GM23338 (cell line): ENCODE data around the gene RALBP1. TPM values are rescaled to one million over a fixed set of nuclear protein-coding genes. Genes with fewer than 3 reads are reported as not detected.

Experiments
- ATAC-seq: fragments of 200-7000 bp; cut with Tn5 transposase; 3 replicates; pipeline ENCODE4 v1.9.1; 2020
- DNase-seq: peaks from one replicate; pipeline ENCODE4 v3.0.0-alpha.2; 2015; ENCODE audit warnings: low spot score
- H2AFZ ChIP-seq: fragments of 200-600 bp; sonication (generic); 2 replicates; pipeline ENCODE4 v1.8.0; 2016; ENCODE audit warnings: antibody characterized with exemption, mild to moderate bottlenecking, moderate library complexity
- H3F3A ChIP-seq: fragments of 200-600 bp; sonication (generic); replicated peaks from 2 replicates; pipeline ENCODE4 v1.8.0; 2017; ENCODE audit warnings: antibody characterized with exemption, mixed run types, low read depth
- H3K27ac ChIP-seq: fragments of 200-600 bp; sonication (generic); 2 replicates; pipeline ENCODE4 v1.6.1; 2016; ENCODE audit warnings: low read depth
- H3K27me3 ChIP-seq: fragments of 200-600 bp; sonication (generic); 2 replicates; pipeline ENCODE4 v1.8.0; 2016; ENCODE audit warnings: mild to moderate bottlenecking, mixed run types, moderate library complexity; ENCODE audit not compliant: insufficient read depth
- H3K36me3 ChIP-seq: fragments of 200-600 bp; sonication (generic); 2 replicates; pipeline ENCODE4 v1.8.0; 2016; ENCODE audit warnings: mild to moderate bottlenecking; ENCODE audit not compliant: insufficient read depth
- H3K4me1 ChIP-seq: fragments of 200-600 bp; sonication (generic); 2 replicates; pipeline ENCODE4 v1.8.0; 2016; ENCODE audit warnings: mild to moderate bottlenecking, moderate library complexity; ENCODE audit not compliant: insufficient read depth
- H3K4me2 ChIP-seq: fragments of 200-600 bp; sonication (generic); 2 replicates; pipeline ENCODE4 v1.7.1; 2017; ENCODE audit warnings: mixed run types
- H3K4me3 ChIP-seq: fragments of 200-600 bp; sonication (generic); 2 replicates; pipeline ENCODE4 v1.6.1; 2016; ENCODE audit warnings: mixed run types
- H3K79me2 ChIP-seq: fragments of 200-600 bp; sonication (generic); replicated peaks from 2 replicates; pipeline ENCODE4 v1.8.0; 2017; ENCODE audit warnings: mild to moderate bottlenecking; ENCODE audit not compliant: insufficient read depth
- H3K9me2 ChIP-seq: fragments of 200-600 bp; sonication (generic); 2 replicates; pipeline ENCODE4 v1.8.0; 2017; ENCODE audit not compliant: insufficient read depth
- H4K20me1 ChIP-seq: fragments of 200-600 bp; sonication (generic); replicated peaks from 2 replicates; pipeline ENCODE4 v1.8.0; 2017; ENCODE audit warnings: mild to moderate bottlenecking; ENCODE audit not compliant: insufficient read depth
- H3K27ac Mint-ChIP-seq: 2 replicates; pipeline ENCODE4 v1.8.0; 2020; ENCODE audit warnings: inconsistent platforms, mild to moderate bottlenecking, moderate library complexity, mixed read lengths
- H3K27me3 Mint-ChIP-seq: 3 replicates; pipeline ENCODE4 v1.8.0; 2022; ENCODE audit warnings: low read depth, mild to moderate bottlenecking, moderate library complexity, mixed read lengths, inconsistent platforms; ENCODE audit not compliant: insufficient read depth, poor library complexity
- H3K36me3 Mint-ChIP-seq: 3 replicates; pipeline ENCODE4 v1.8.0; 2021; ENCODE audit warnings: low read depth, mild to moderate bottlenecking, inconsistent platforms, moderate library complexity, mixed read lengths
- H3K4me1 Mint-ChIP-seq: 3 replicates; pipeline ENCODE4 v1.8.0; 2020; ENCODE audit warnings: mild to moderate bottlenecking, inconsistent platforms, mixed read lengths
- H3K4me3 Mint-ChIP-seq: 3 replicates; pipeline ENCODE4 v1.8.0; 2021; ENCODE audit warnings: moderate library complexity, mild to moderate bottlenecking, inconsistent platforms, mixed read lengths
- H3K9me3 Mint-ChIP-seq: 3 replicates; pipeline ENCODE4 v1.8.0; 2020; ENCODE audit warnings: moderate library complexity, mild to moderate bottlenecking, inconsistent platforms, mixed read lengths
- CTCF ChIP-seq, 2 experiments: fragments of 200-600 bp in 1 of 2; sonication (generic) in 1 of 2; conservative IDR thresholded peaks; 2 replicates each; pipeline versions ENCODE4 v1.5.1 to v1.6.1; 2016 to 2017; ENCODE audit warnings: antibody characterized with exemption in 2 of 2, low read depth in 2 of 2, mild to moderate bottlenecking in 2 of 2, moderate library complexity in 1 of 2
- ETS1 ChIP-seq: IDR thresholded peaks from 2 replicates; pipeline ENCODE4 v1.6.1; 2016; ENCODE audit warnings: antibody characterized with exemption
- EZH2 ChIP-seq: fragments of 200-600 bp; sonication (generic); IDR thresholded peaks from one replicate; pipeline ENCODE4 v1.8.0; 2017; ENCODE audit warnings: antibody characterized with exemption, mild to moderate bottlenecking, low read depth; ENCODE audit not compliant: unreplicated experiment
- JUNB ChIP-seq: IDR thresholded peaks from one replicate; pipeline ENCODE4 v1.6.1; 2016; ENCODE audit warnings: antibody characterized with exemption; ENCODE audit not compliant: unreplicated experiment
- NANOG ChIP-seq: IDR thresholded peaks from 2 replicates; pipeline ENCODE4 v1.6.1; 2016; ENCODE audit warnings: antibody characterized with exemption, borderline replicate concordance
- POLR2AphosphoS5 ChIP-seq: IDR thresholded peaks from 2 replicates; pipeline ENCODE4 v1.6.1; 2016; ENCODE audit warnings: antibody characterized with exemption, low read depth
- REST ChIP-seq: IDR thresholded peaks from one replicate; pipeline ENCODE4 v1.6.1; 2018; ENCODE audit warnings: antibody characterized with exemption; ENCODE audit not compliant: unreplicated experiment
- STAT1 ChIP-seq: IDR thresholded peaks from one replicate; pipeline ENCODE4 v1.6.1; 2016; ENCODE audit warnings: antibody characterized with exemption; ENCODE audit not compliant: unreplicated experiment
- ZNF114 ChIP-seq: fragments of 250-450 bp; sonication (Bioruptor Pico); IDR thresholded peaks from 2 replicates; pipeline ENCODE4 v1.5.0; 2020; ENCODE audit warnings: mild to moderate bottlenecking, moderate library complexity
- polyA plus RNA-seq: library from polyadenylated mRNA; unstranded; fragments of >200 nt; fragmentation: Nextera tagmentation; extraction: Ambion mirVana; gene quantifications from 2 replicates; pipeline ENCODE4 v1.2.1, GENCODE V29; 2016
- total RNA-seq: library from RNA; depleted of rRNA; stranded (reverse); fragments of >200 nt; shearing (Covaris generic); gene quantifications from 2 replicates; pipeline ENCODE4 v1.2.3, GENCODE V29; 2014

Gene RALBP1
- total and polyA plus RNA-seq, 2 experiments from 2014 or later: 80.9 to 103 TPM

GRCh38 chr18:9468998-9469397, 6.3 kb upstream of the RALBP1 start:
- H3K9me2 ChIP-seq: no peaks in the 10 kb centered on the region
- no peak for TF ChIP-seq JUNB
- TF ChIP-seq CTCF (conservative IDR thresholded peaks at IDR 0.05; ENCODE audit: low read depth in 2 of 2): no peak
- TF ChIP-seq POLR2AphosphoS5: no peak
- no peak for TF ChIP-seq STAT1
- TF ChIP-seq ETS1: no peak
- no peak for TF ChIP-seq ZNF114
- TF ChIP-seq NANOG: no peak
- TF ChIP-seq EZH2: no peak
- no peak for TF ChIP-seq REST
- H3K4me1 ChIP-seq: 0 out of 2 replicates have a peak, but pooled peaks cover 2% of the 10 kb centered on the region
- peaks cover 2% of the 10 kb centered on the region for H3K4me1 Mint-ChIP-seq
- H2AFZ ChIP-seq: no peak overlapping the region
- H3F3A ChIP-seq: no peaks in the 10 kb centered on the region
- H3K9me3 Mint-ChIP-seq: peaks cover 22% of the 10 kb centered on the region
- H3K36me3 ChIP-seq: no peaks in the 10 kb centered on the region
- H3K79me2 ChIP-seq: no peaks in the 10 kb centered on the region; the same call in 1 of the 2 replicates
- H3K4me2 ChIP-seq: no peak overlapping the region
- H3K36me3 Mint-ChIP-seq: peaks cover 9% of the 10 kb centered on the region; the same call in 2 of the 3 replicates
- H3K27ac ChIP-seq: no peak overlapping the region
- peaks cover 6% of the 10 kb centered on the region for H3K27me3 Mint-ChIP-seq
- no peak overlapping the region for H3K4me3 ChIP-seq
- no peak overlapping the region for H3K27ac Mint-ChIP-seq
- no peak for DNase-seq
- no peak for ATAC-seq
- H3K4me3 Mint-ChIP-seq: no peak overlapping the region
- H3K27me3 ChIP-seq: no peaks in the 10 kb centered on the region
- H4K20me1 ChIP-seq: no peaks in the 10 kb centered on the region

- H3K9me3 Mint-ChIP-seq: peaks cover 22% of the 10 kb centered on the region
- H3K4me1 Mint-ChIP-seq: peaks cover 4% of the 10 kb centered on the region
- no peak overlapping the region for H2AFZ ChIP-seq
- no peak overlapping the region for H3K4me3 Mint-ChIP-seq
- peaks cover 2% of the 10 kb centered on the region; the same call in 1 of the 2 replicates for H3F3A ChIP-seq
- H3K36me3 Mint-ChIP-seq: peaks cover 9% of the 10 kb centered on the region; the same call in 2 of the 3 replicates
- H3K27ac Mint-ChIP-seq: no peak overlapping the region
- no peak overlapping the region for H3K27ac ChIP-seq
- H3K27me3 Mint-ChIP-seq: peaks cover 6% of the 10 kb centered on the region
- no peaks in the 10 kb centered on the region for H4K20me1 ChIP-seq
- H3K9me2 ChIP-seq: no peaks in the 10 kb centered on the region
- H3K4me2 ChIP-seq: no peak overlapping the region
- 0 out of 2 replicates have a peak, but pooled peaks cover 7% of the 10 kb centered on the region for H3K4me1 ChIP-seq
- H3K27me3 ChIP-seq: no peaks in the 10 kb centered on the region
- ATAC-seq (no peak), DNase-seq (no peak)
- H3K4me3 ChIP-seq: no peak overlapping the region
- no peaks in the 10 kb centered on the region; the same call in 1 of the 2 replicates for H3K79me2 ChIP-seq
- H3K36me3 ChIP-seq: no peaks in the 10 kb centered on the region
- TF ChIP-seq REST (no peak), NANOG (no peak), STAT1 (no peak)
Observed at GRCh38 chr18:9469685-9470084, 5.6 kb upstream of the RALBP1 start.
